GM10248 (cell line): ENCODE results near the gene GNG7.
"Not testable (repeated sequence)": the region's sequence is repeated elsewhere in the genome, so short reads cannot be mapped to it uniquely, and the experiment has no call there.

Source experiments
- CTCF ChIA-PET: fragments of 300-600 bp; sonication (Branson Sonifier 250); formaldehyde crosslinking; extraction: SDS; loops from one replicate; lab custom pipeline; 2021; ENCODE audit warnings: antibody characterized with exemption; lab: Yijun Ruan, JAX
- POLR2A ChIA-PET: fragments of 350-650 bp; sonication (Branson Sonifier 250); formaldehyde crosslinking; extraction: SDS; loops from one replicate; lab custom pipeline; 2020; ENCODE audit warnings: antibody characterized with exemption; lab: Yijun Ruan, JAX
- DNase-seq: peaks from one replicate; pipeline ENCODE4 v3.0.0; 2012; ENCODE audit errors: extremely low spot score
- TF ChIP-seq, protein P1 (sequence below): IDR thresholded peaks from 2 replicates; pipeline ENCODE4 v1.5.1; 2012; ENCODE audit warnings: mild to moderate bottlenecking, low read depth; ENCODE audit errors: extremely low read depth, missing control alignments, control extremely low read depth

GNG7 gene

DNA sequence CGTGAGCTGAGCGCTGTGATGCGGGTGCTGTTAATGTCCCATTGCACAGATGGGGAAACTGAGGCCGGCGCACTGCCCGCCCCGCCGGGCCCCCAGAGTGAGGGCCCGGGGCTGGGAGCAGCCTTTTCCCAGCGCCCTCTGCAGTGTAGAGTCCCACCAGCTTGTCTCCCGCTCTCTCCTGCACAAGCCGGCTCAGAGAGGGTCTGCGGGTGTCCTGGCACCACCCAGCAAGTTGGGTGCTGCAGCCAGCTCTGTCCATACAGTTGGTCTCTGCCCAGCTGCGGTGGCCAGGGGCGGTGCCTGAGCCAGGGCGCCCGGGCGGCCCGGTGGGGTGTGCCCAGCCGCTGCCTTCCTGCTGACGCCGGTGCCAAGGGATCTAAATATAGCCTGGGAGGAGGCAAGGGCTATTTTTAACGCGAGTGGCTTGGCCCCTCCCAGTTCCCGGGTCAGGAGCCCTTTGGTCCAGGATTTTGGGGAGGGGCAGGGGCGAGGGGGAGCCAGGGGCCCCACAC lies 207.3 kb downstream of the GNG7 start:
- CTCF ChIA-PET: interaction anchor here (1.0 to 1.6 kb wide), 2 partner anchors 75 to 116 kb away, joined by 3 to 5 read pairs; no protein-coding TSS in a partner anchor
- no peak for DNase-seq
- POLR2A ChIA-PET: interaction anchor here (0.6 to 4.4 kb wide), 4 partner anchors 16 to 89 kb away, joined by 3 to 35 read pairs (median 3); partner anchors contain the start of gene GADD45B
- TF ChIP-seq, protein P1, sequence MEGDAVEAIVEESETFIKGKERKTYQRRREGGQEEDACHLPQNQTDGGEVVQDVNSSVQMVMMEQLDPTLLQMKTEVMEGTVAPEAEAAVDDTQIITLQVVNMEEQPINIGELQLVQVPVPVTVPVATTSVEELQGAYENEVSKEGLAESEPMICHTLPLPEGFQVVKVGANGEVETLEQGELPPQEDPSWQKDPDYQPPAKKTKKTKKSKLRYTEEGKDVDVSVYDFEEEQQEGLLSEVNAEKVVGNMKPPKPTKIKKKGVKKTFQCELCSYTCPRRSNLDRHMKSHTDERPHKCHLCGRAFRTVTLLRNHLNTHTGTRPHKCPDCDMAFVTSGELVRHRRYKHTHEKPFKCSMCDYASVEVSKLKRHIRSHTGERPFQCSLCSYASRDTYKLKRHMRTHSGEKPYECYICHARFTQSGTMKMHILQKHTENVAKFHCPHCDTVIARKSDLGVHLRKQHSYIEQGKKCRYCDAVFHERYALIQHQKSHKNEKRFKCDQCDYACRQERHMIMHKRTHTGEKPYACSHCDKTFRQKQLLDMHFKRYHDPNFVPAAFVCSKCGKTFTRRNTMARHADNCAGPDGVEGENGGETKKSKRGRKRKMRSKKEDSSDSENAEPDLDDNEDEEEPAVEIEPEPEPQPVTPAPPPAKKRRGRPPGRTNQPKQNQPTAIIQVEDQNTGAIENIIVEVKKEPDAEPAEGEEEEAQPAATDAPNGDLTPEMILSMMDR: no peak

DNA sequence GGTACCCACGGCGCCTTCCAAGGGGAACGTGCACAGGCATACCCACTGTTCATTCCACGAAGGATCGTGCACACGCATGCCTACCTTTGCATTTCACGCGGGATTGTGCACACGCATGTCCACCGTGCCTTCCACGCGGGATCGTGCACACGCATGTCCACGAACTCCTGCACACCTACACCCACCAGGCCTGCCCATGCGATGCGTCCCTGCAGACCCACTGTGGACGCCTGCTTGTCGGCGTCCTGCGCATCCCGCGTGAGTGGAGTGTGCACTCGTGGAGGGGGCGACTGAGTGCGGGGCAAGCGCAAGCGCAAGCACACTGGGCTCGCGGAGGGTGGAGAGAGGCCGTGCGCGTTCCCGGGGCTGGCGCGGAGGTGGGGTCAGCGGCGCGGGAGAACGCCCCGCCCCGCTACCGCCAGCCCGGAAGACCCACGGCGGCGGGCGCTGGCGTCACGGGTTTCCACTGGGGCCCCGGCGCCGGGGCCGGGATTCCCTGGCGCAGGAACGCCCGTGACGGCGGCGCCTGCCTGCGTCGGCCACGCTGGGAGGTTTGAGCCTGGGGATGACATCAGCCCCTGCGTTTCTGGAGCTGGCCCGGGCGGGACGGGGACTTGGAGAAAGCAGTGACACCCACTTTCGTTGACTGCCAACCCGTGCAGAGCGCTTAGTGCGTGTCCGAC lies 207.9 kb downstream of the GNG7 start:
- DNase-seq: peak; percentile 82
- TF ChIP-seq, protein P1: no peak
- ChIA-PET CTCF (interaction anchor here (1.0 to 1.6 kb wide), 2 partner anchors 76 to 117 kb away, joined by 3 to 5 read pairs; no protein-coding TSS in a partner anchor), POLR2A (interaction anchor here (0.6 to 4.4 kb wide), 4 partner anchors 15 to 90 kb away, joined by 3 to 35 read pairs (median 3); partner anchors contain the start of gene GADD45B)

DNA sequence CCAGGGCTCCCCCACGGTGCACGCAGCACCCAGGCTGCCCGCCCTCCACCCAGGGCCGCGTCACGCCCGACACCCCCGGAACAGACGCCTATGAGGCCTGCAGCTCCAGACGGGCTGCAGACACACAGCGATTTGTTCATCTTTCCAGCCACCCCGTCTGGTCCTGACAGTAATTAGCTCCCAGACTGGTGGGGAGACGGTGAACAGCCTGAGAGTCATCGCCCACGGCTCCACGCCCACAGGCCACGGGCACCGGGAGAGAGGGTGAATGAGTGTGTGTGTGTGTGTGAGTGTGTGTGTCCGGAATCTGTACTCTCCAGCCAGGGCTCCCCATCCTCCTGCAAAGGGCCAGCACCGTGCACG lies 208.4 kb downstream of the GNG7 start:
- CTCF ChIA-PET: no interaction called here
- DNase-seq: no peak
- TF ChIP-seq, protein P1: no peak
- POLR2A ChIA-PET: interaction anchor here (4.4 kb wide), 1 partner anchor 18 kb away, joined by 35 read pairs; the partner anchor contains the start of gene GADD45B

DNA sequence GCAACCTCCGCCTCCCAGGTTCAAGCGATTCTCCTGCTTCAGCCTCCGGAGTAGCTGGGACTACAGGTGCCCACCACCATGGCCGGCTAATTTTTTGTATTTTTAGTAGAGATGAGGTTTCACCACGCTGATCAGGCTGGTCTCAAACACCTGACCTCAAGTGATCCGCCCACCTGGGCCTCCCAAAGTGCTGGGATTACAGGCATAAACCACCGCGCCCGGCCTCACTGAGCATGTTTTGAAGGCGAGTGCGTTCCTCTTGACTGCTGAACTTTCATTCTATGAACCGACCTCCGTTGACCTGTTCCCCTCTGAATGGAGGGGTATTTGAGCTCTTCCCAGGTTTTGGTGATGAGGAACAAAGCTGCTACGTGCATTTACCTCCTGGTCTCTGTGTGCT lies 209.0 kb downstream of the GNG7 start:
- POLR2A ChIA-PET: interaction anchor here (4.4 kb wide), 1 partner anchor 17 kb away, joined by 35 read pairs; the partner anchor contains the start of gene GADD45B
- CTCF ChIA-PET: not testable (repeated sequence)

DNA sequence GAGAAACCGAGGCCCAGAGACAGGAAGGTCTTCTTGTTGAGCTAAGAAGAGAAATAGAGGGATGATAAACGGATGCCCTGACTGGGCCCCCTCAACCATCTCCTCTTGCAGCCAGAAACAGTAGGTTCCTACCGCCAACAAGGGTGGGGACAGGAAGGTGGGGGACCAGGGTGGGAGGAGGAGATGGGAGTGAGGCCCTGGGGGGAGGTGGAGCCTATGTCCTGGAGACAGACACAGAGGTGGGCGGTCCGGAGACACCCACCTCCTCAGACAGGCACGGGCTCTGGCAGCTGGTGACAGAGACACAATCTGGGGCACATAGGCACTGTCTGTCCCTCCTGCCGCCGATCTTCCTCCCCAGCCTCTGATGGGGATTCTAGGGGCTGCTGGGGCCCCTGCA lies 209.6 kb downstream of the GNG7 start:
- TF ChIP-seq, protein P1: no peak
- ChIA-PET CTCF (no interaction called here), POLR2A (no interaction called here)
- no peak for DNase-seq

More for the DNA sequence above, 209.0 kb downstream of the GNG7 start:
- DNase-seq: not testable (repeated sequence)

DNA sequence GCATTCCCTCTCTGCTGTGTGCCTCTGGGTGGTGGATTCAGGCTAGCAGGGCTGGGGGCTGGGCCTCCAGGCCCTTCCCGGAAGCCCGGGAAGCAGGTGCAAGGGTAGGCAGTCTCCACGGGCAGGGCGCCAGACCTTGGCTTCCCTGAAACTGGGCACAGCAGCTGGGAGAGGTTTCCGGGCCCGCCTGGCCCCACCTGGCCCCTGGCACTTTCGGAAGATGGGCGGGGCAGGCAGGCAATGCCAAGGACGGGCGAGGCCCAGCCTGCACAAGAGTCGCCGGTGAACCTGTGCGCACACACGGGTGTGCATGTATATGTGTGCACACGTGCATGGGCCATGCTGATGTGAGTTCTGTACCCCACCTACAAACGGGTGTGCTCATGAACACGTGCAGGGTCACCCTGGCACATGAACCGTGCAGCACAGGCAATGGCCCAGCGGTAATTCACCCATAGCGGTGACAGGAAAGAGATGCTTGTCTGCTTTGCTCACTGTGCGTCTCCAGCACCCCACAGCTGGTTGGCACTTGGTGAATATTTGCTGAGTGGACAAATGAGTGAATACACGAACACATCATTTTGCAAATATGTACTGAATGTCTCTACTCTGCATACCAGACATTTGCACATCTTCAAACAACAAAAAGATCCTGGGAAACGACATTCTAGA lies 211.2 kb downstream of the GNG7 start:
- ChIA-PET CTCF (no interaction called here), POLR2A (interaction anchor here (2.1 kb wide), 1 partner anchor 15 kb away, joined by 15 read pairs; the partner anchor contains the start of gene GADD45B)
- DNase-seq: no peak
- TF ChIP-seq, protein P1: no peak
